ENCODE measurements around the gene SORCS2.

DNA sequence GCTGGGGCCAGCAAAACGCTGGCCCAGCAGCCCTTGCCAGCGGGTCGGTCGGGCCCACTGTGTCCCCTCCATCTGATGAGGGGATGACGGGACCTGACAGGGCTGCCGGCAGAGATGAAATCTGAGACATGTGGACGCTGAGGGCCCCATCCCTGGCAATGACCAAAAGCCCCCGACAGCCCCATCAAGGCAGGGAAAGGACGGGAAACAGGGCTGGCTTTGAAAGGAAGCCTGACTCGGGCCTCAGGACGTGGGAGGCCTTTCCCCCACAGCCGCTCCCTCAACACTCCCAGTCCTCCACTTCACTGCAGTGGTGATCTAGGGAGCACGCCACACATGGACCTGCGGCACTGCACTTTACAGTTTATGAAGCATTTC is 544.9 kb downstream of the SORCS2 start:
- no peak for TF ChIP-seq ZNF274 (IDR thresholded peaks at IDR 0.05; ENCODE audit: low read depth, low read length)
- no peak for TF ChIP-seq YY1 (IDR thresholded peaks at IDR 0.05; ENCODE audit: insufficient read depth, insufficient read length)
- TF ChIP-seq SUZ12 (IDR thresholded peaks at IDR 0.05; ENCODE audit: extremely low read depth, insufficient read depth, insufficient read length): no peak
